Activated T-cell treated with anti-CD3 and anti-CD28 coated beads, Interleukin-2, amount 50 U/mL, for 24 hours (primary cell): ENCODE measurements around the gene HOXB6.
A peak's percentile ranks its signal among the peaks of the same experiment; 100 is the strongest.

Experiments used
- DNase-seq: peaks from one replicate; pipeline ENCODE4 v3.0.0-alpha.2; 2020
- H3K27ac Mint-ChIP-seq: 2 replicates; pipeline ENCODE4 v1.8.0; 2020; ENCODE audit warnings: mild to moderate bottlenecking, mixed read lengths
- H3K27me3 Mint-ChIP-seq: 2 replicates; pipeline ENCODE4 v1.8.0; 2020; ENCODE audit warnings: mixed read lengths
- H3K36me3 Mint-ChIP-seq: 2 replicates; pipeline ENCODE4 v1.8.0; 2020; ENCODE audit warnings: low read depth, mixed read lengths
- H3K4me1 Mint-ChIP-seq: 2 replicates; pipeline ENCODE4 v1.8.0; 2020; ENCODE audit warnings: low read depth, mixed read lengths
- H3K4me3 Mint-ChIP-seq: 2 replicates; pipeline ENCODE4 v1.8.0; 2020; ENCODE audit warnings: mild to moderate bottlenecking, moderate library complexity, mixed read lengths
- H3K9me3 Mint-ChIP-seq: 2 replicates; pipeline ENCODE4 v1.8.0; 2020; ENCODE audit warnings: mixed read lengths

Gene HOXB6

DNA sequence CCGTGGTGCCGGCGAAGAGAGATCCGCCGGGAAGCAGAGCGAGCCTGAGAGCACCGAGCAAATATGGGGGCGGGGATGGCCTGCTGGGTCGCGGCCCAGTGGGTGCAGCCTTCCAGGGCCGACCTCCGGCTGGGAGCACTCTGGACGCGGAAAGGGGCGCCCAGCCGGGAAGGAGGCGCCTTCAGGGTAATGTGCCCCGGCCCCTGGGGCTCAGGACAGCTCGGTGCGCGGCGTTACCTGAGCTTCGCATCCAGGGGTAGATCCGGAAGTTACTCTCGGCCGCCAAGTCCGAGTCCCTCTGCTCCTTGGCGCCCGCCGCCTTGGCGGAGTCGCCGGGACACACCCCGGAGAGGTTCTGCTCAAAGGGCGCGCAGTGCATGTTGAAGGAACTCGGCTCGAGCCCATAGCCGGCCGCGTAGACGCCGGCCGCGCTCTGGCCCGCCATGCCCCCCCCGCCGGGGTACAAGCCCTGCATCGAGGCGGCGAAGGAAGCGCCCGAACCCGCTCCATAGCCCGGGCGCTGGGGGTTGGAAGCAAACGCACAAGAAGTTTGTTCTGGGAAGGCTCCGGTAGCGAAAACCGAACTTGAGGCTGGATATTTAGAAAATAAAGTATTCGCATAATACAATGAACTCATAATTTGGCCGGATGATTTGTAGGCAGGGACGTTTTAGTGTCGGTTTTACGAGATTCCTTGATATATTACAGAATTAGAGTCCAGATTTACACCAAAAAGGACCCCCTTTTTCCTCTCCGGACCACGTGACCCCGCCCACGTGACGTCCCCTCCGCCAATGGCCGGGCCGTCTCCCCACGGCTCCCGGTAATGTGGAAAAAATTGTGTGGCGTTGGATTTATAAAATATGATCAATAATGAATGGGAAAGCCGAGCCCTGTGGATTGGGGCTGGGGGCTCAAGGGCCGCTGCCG, 5.8 kb upstream of the HOXB6 start, which contains the start of gene HOXB7:
Gene HOXB7 (minus strand): TSS at position 736 of the 930 bp plus-strand sequence. CDS start 99 bp downstream, at position 637.
- H3K27me3 Mint-ChIP-seq = peaks cover 89% of the 10 kb centered on the region
- H3K36me3 Mint-ChIP-seq = no peaks in the 10 kb centered on the region
- H3K27ac Mint-ChIP-seq = peak within 1 kb of the TSS; percentile 71
- H3K4me1 Mint-ChIP-seq = peaks cover 38% of the 10 kb centered on the region
- no peaks in the 10 kb centered on the region for H3K9me3 Mint-ChIP-seq
- peak within 1 kb of the TSS; percentile 83 for H3K4me3 Mint-ChIP-seq
- peak; percentile 77 for DNase-seq

DNA sequence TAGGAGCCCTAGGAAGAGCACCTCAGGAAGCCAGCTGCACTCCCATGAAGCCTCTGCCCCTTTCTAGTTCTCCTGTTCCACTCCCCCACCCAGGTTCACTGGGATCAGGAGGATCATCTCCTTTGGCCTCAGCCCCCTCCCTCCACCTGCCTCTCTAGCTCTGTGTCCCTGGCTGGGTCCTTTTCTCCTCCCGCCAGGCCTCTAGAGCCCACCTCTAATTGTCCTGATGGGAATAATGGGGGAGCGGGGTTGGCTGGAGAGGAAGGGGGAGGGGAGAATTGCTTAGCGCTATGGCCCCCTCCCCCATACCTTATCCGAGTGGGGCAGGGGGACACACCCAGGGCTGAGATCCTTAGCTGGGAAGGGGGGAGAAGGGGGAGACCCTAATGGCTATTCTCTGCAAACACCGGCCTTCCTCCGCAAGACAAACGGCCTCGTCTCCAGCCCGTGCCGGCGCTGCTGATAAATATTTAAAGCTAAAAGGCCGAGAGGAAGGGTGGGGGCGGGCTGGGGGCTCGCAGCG, 5.0 kb upstream of the HOXB6 start:
- peak overlapping the region; percentile 83 for H3K4me3 Mint-ChIP-seq
- no peaks in the 10 kb centered on the region for H3K9me3 Mint-ChIP-seq
- H3K4me1 Mint-ChIP-seq = peaks cover 31% of the 10 kb centered on the region
- no peak for DNase-seq
- no peaks in the 10 kb centered on the region for H3K36me3 Mint-ChIP-seq
- peaks cover 87% of the 10 kb centered on the region for H3K27me3 Mint-ChIP-seq
- H3K27ac Mint-ChIP-seq = no peak overlapping the region

DNA sequence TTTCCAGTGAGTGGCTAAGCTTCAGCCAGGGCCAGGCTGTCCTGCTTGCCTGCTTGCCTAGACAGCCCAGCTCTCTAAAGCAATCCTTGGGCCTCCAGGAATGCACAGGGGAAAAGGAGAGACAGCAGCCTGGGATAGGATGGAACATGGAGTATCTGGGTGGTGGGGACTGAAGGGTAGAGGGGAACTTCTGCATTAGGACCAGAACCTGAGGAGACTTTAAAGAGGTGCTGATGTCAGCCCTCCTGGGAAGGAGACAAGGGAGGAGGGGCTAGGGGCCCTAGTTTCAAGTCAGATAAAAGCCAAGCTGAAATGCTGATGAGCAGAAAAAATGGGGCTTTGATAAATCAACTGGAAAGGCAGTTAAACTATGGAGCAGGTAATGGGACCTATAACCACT, 4.2 kb upstream of the HOXB6 start:
- Mint-ChIP-seq H3K27me3 (peaks cover 87% of the 10 kb centered on the region), H3K4me1 (peaks cover 28% of the 10 kb centered on the region), H3K36me3 (no peaks in the 10 kb centered on the region), H3K4me3 (no peak overlapping the region), H3K9me3 (no peaks in the 10 kb centered on the region), H3K27ac (no peak overlapping the region)
- no peak for DNase-seq

DNA sequence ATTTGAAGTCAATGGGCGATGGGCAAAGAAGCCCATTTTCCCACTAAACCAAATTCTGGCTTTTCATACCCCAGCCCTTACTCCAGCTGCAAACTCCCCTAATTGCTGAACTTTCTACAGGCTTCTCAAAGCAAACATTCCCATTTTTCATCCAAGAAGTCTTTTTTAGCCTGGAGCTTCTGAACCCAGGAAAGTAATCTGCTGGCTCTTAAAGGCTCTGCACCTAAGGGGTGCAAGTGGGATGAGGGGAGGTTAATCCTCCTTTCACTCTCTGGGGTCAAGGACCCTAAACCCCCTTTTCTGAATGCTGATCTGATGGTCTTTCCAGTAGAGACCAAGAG, 3.7 kb upstream of the HOXB6 start:
- no peak overlapping the region for H3K27ac Mint-ChIP-seq
- no peaks in the 10 kb centered on the region for H3K9me3 Mint-ChIP-seq
- no peak overlapping the region for H3K4me3 Mint-ChIP-seq
- H3K4me1 Mint-ChIP-seq = peaks cover 24% of the 10 kb centered on the region
- H3K36me3 Mint-ChIP-seq = no peaks in the 10 kb centered on the region
- no peak for DNase-seq
- peaks cover 87% of the 10 kb centered on the region for H3K27me3 Mint-ChIP-seq

DNA sequence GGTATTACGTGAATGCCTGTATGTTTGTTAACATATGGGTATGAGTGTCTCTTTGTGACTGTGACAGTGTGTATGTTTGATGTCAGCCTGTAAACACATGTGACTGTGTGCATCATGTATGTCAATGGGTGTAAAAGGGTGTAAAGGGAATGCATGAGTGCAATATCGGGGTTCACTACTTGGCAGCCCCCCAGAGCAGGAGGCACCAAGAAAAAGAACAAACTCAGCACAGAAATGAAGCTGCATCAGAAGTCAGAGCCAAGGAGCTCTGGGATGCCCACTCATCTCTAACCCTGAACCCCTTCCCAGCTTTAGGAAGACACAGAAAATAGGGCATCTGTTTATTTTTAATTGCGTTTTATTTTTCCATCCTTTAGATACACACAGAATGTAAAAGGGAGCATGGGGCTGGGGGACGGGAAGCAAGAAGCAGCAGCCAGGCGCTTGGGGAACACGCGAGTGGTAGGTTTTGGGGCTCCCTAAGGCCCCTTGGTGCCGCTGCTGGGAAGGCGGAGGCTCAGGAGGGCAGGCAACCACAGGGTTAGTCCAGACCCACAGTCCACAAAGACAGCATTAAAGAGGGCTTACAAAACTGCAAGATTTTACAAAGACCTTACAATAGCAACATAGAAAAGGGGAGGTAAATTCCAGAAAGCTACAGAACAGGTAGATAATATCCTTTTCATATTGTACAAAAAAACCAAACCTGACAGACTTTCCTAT, 2.3 kb upstream of the HOXB6 start:
- Mint-ChIP-seq H3K9me3 (no peaks in the 10 kb centered on the region), H3K4me3 (no peak overlapping the region), H3K36me3 (no peaks in the 10 kb centered on the region), H3K27ac (no peak overlapping the region), H3K27me3 (peaks cover 89% of the 10 kb centered on the region), H3K4me1 (peaks cover 19% of the 10 kb centered on the region)
- no peak for DNase-seq

DNA sequence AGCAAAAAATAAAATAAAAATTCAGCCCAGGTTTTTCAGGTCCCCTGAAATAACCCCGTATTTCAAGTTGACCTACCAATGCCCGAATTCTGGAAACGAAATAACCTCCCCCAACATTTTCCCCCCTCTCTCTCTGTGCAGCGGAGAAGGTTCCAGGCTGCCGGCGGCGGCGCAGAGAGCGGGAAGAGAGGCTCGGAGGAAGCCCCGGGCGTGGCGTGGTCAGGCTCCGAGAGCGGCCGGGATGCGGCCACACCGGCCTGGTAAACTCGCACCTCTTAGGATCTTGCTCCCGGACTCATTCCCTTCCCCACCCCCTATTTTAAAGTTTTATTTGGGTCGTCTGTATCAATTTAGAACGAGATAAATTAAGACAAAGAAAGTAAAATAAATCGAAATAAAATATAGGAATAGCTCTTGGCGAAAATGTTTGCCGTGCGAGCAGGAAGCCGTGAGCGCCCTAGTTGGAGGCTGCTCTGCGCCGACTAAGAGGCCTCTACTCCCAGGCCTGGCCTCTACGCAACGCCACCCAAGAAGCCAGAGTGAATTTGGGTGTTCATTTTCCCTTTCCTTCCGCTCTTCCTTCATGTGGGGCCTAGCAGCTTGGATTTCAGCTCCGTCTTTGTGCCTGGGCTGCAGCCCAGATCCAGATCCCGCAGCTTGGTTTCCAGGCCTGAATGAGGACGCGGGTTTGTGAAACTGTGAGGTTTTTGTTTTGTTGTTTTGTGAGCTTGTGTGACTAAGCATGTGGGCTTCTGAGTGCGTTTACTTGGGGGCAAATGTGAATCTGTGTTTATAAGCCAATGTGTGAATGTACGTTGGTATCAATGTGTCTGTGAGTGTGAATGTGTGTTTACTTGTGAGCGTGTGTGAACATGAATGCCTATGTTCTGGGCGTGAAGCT, 1.5 kb upstream of the HOXB6 start:
- Mint-ChIP-seq H3K9me3 (no peaks in the 10 kb centered on the region), H3K4me1 (peaks cover 16% of the 10 kb centered on the region), H3K36me3 (no peaks in the 10 kb centered on the region), H3K4me3 (no peak overlapping the region), H3K27ac (no peak overlapping the region), H3K27me3 (peaks cover 91% of the 10 kb centered on the region)
- DNase-seq = no peak

DNA sequence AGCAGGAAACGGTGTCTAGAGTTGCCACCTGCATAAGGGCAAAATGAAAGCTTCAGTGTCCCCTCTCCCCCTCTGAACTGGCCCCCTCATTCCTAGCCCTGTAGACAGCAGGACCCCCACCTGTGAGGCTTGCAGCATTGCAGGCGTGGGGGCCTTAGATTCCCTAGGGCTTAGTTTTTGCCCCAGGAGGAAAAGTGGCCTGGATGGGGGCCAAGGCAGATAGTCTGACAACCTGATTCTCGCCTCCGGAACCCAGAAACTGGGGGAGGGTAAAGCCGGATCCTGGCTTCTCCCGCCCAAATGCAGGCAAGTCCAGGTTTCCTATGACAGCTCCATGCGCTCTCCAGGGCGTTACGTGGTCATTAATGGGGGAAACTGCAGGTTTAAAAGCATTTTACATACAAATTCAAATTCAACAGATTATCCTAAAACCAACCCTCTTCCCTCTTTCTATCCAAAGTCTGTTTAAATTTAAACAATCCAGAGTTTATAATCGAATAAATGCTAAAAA, 678 bp upstream of the HOXB6 start:
- DNase-seq = no peak
- H3K27me3 Mint-ChIP-seq = peaks cover 91% of the 10 kb centered on the region
- H3K9me3 Mint-ChIP-seq = no peaks in the 10 kb centered on the region
- H3K27ac Mint-ChIP-seq = no peak overlapping the region
- H3K4me3 Mint-ChIP-seq = no peak overlapping the region
- peaks cover 9% of the 10 kb centered on the region for H3K4me1 Mint-ChIP-seq
- H3K36me3 Mint-ChIP-seq = no peaks in the 10 kb centered on the region

DNA sequence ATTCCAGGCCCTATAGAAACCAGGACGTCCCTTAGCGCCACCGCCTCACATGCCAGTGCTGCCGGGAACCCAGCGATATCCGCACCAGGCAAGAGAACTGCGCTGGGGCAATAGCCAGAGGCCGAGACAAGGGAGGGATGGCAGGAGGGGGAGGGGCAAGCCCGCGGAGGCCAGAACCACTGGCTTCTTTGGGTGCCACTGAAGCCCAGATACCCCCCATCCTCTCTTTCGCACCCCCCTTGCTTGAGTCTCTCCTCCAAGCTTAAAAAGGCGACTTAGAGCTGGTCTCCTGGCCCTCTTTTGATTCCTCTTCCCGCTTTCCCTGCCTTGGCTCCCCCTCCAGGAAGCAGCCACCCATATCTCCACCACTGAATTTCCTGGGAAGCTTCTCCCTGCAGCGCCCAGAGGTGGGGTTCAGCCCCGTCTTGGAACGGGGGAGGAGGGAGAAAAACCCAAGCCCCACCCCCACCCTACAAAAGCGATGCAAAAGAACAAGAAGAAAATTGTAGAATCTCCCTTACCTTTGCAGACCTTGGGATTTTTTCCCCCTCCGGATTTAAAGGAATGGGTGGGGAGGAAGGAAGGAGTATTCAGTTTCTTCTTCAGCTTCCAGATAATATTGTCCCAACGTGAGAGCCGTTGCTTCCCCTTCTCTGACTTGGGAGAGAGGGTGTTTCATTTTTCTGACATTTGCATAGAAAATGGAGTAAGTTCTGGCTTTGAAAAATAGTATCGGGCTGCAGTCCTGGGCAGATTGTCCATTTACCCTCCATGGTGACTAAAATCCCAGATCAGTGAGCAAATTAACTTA, 622 bp downstream of the HOXB6 start:
- peaks cover 9% of the 10 kb centered on the region for H3K4me1 Mint-ChIP-seq
- H3K27me3 Mint-ChIP-seq = peaks cover 94% of the 10 kb centered on the region
- no peaks in the 10 kb centered on the region for H3K9me3 Mint-ChIP-seq
- no peaks in the 10 kb centered on the region for H3K36me3 Mint-ChIP-seq
- H3K4me3 Mint-ChIP-seq = no peak overlapping the region
- no peak overlapping the region for H3K27ac Mint-ChIP-seq
- no peak for DNase-seq

DNA sequence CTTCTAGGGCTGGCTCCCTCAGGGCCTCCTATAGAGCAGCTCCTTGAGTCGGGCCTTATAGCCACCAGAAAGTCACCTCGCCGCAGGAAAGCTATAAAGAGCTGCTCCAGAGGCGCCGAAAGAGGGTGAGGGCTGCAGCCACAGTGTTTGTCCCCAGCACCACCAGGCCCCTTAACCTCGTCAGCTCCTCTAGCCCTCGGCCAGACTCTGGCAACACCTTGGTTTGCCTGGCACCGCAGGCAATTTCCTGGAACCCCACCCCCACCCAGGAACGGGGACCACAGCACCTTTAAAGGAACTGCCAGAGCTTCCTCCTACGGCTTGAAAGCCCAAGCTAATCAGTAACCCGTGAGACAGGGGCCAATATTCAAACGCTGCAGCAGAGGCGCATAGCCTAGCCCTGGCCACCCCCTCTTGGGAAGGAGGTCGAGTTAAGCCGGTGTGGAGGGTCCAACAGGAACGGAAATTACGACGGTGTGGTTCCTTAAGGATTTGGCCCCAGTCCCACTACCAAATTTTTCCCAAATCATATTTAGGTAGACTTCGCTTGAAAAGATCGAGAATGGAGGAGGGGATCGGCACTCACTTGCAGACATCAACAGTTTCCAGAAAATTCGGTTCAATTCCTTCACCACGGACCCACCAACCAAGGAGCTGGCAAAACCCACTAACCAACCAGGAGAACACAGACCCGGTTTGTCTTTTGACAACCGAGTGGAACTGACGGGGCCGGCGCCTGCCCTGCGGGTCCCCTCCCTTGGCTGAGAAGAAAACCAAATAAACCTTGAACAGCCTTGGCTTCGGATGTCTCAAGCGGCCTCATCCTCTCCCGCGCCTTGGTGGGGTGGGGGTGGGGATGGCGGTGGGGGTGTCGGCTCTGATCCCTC, 3.0 kb downstream of the HOXB6 start:
- Mint-ChIP-seq H3K27ac (no peak overlapping the region), H3K36me3 (no peaks in the 10 kb centered on the region), H3K9me3 (no peaks in the 10 kb centered on the region), H3K4me3 (no peak overlapping the region), H3K4me1 (peaks cover 25% of the 10 kb centered on the region), H3K27me3 (peaks cover 97% of the 10 kb centered on the region)
- DNase-seq = no peak

DNA sequence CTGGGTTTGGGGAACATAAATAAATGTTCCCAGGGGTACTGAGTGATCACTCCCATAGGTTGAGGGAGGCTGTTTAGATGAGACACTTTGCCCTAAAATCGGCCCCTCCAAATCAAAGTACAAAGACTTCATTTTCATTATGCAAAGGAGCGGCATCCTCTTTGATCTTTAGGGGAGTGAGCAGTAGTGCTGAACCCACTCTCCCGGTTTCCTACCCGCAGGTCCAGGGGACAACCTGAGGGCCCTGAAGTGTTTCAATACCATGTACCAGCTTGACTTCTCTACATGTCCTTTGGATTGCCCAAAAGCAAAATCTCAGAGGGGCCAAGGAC, 3.6 kb downstream of the HOXB6 start:
- peaks cover 32% of the 10 kb centered on the region for H3K4me1 Mint-ChIP-seq
- H3K4me3 Mint-ChIP-seq = no peak overlapping the region
- no peaks in the 10 kb centered on the region for H3K36me3 Mint-ChIP-seq
- H3K27me3 Mint-ChIP-seq = peaks cover 97% of the 10 kb centered on the region
- DNase-seq = no peak
- H3K9me3 Mint-ChIP-seq = no peaks in the 10 kb centered on the region
- no peak overlapping the region for H3K27ac Mint-ChIP-seq

DNA sequence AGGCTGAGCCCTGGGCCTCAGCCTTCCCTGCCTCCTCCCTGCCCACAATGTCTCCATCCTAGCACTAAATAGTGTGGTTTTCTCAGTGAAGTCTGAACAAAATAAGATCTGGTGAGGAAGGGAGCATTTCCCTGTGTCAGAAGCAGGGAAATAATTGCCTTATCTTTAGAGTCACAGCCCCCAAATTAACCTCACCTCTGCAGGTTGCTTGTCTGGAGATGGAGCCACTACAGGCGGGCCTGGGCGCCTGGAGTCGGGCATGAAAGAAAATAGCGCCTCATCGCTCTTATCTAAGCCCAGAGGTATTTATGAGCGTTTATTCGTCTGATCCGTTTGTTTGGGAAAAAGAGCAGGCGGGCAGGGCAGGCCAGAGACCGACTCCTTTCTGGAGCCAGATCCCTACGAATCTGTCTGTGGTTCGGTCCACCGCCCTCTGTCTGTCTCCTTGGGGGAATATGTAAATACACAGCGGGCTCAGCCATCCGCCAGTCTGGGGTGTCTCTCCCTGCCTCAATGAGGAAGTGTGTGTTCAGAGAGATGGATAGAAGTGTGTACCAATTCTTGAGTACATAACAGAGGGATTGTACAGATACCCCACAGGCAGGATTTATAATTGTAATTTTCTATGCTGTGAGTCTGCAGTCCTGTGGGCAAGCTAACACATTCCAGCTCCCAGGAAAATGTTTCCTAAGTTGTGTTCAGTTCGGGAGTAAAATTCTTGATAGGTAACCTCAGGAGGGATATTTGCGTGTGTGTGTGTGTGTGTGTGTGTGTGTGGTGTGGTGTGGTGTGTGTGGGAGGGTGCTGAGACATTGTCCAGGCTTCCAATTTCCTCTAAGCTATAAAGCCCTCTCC, 4.3 kb downstream of the HOXB6 start:
- Mint-ChIP-seq H3K4me3 (no peak overlapping the region), H3K27me3 (peaks cover 97% of the 10 kb centered on the region), H3K4me1 (peaks cover 34% of the 10 kb centered on the region), H3K9me3 (no peaks in the 10 kb centered on the region), H3K27ac (no peak overlapping the region), H3K36me3 (no peaks in the 10 kb centered on the region)
- DNase-seq = no peak

DNA sequence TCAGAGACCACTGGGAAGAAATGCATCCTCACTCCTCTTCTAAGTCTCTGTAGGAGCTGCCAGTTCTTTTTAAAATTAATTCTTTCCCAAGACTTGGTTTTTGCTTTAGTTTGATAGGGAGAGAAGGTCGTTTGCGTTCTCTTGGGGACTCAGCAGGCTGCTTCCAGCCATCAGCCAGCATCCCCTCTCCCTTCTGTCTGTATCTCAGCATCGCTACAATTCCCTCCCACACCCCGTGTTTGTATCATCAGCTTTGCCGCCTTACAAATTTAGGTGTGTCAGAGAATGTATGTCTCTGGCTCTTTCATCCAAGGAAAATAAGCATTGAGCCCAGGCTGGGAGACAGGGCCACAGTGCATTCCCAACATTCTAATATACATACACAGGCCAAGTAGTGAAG, 5.4 kb downstream of the HOXB6 start:
- Mint-ChIP-seq H3K36me3 (no peaks in the 10 kb centered on the region), H3K27me3 (peaks cover 98% of the 10 kb centered on the region), H3K27ac (no peak overlapping the region), H3K4me1 (peaks cover 33% of the 10 kb centered on the region), H3K9me3 (no peaks in the 10 kb centered on the region), H3K4me3 (no peak overlapping the region)
- DNase-seq = no peak
